K562 (cell line): ENCODE results near the gene ARMCX1.
A peak's percentile ranks its signal among the peaks of the same experiment; 100 is the strongest.

ENCODE experiments used
- EZH2 ChIP-seq: IDR thresholded peaks from 2 replicates; pipeline ENCODE4 v1.6.1; 2012; ENCODE audit warnings: low read depth, mild to moderate bottlenecking, inconsistent platforms, low read length, borderline replicate concordance
- GABPA ChIP-seq: fragments of 200-800 bp; sonication (Bioruptor generic); conservative IDR thresholded peaks from 2 replicates; pipeline ENCODE4 v1.6.1; 2016; ENCODE audit warnings: low read depth, missing genetic modification characterization, missing compliant biosample characterization
- GATA2 ChIP-seq: sonication (generic); formaldehyde crosslinking; IDR thresholded peaks from 2 replicates; pipeline ENCODE4 v1.4.0; 2020; ENCODE audit warnings: mild to moderate bottlenecking, missing genetic modification reagents
- SAP30 ChIP-seq: fragments of 200-600 bp; sonication (generic); IDR thresholded peaks from 2 replicates; pipeline ENCODE4 v1.6.1; 2012; ENCODE audit warnings: borderline replicate concordance, low read depth, mild to moderate bottlenecking, moderate library complexity, low read length, control low read depth, inconsistent platforms; ENCODE audit not compliant: insufficient read depth, poor library complexity, severe bottlenecking
- SRSF7 ChIP-seq: fragments of 200-400 bp; formaldehyde crosslinking; optimal IDR thresholded peaks from 2 replicates; pipeline ENCODE3; 2017; ENCODE audit warnings: mild to moderate bottlenecking, low read depth, low read length
- TBL1XR1 ChIP-seq, 2 experiments: IDR thresholded peaks; 2 replicates each; pipeline ENCODE4 v1.6.1; 2012; ENCODE audit warnings: improper control_type of control experiment in 2 of 2, low read length in 2 of 2, mild to moderate bottlenecking in 1 of 2
- XRCC5 ChIP-seq: fragments of 200-400 bp; formaldehyde crosslinking; IDR thresholded peaks from 2 replicates; pipeline ENCODE4 v1.6.1; 2017; ENCODE audit warnings: low read depth, mild to moderate bottlenecking, low read length
- ZNF507 ChIP-seq: conservative IDR thresholded peaks from 2 replicates; pipeline ENCODE4 v1.6.1; 2017; ENCODE audit warnings: missing genetic modification characterization, missing compliant biosample characterization
- ZSCAN29 ChIP-seq: fragments of 450-650 bp; IDR thresholded peaks from 2 replicates; pipeline ENCODE4 v1.6.1; 2017
- TF ChIP-seq, protein P1 (sequence below), 3 experiments: IDR thresholded peaks in 2 of 3; conservative IDR thresholded peaks in 1 of 3; 2 replicates each; pipeline ENCODE4 v1.5.1; 2011 to 2012; ENCODE audit warnings: low read length in 3 of 3, mild to moderate bottlenecking in 3 of 3, control low read depth in 2 of 3, improper control_type of control experiment in 1 of 3, inconsistent platforms in 1 of 3, low read depth in 1 of 3, mixed read lengths in 1 of 3, moderate library complexity in 1 of 3; ENCODE audit not compliant: insufficient read depth in 2 of 3
- TF ChIP-seq, protein P2 (sequence below): sonication (generic); formaldehyde crosslinking; IDR thresholded peaks from 2 replicates; pipeline ENCODE4 v1.8.1; 2023; ENCODE audit warnings: mild to moderate bottlenecking, missing genetic modification reagents
- TF ChIP-seq, protein P3 (sequence below): sonication (generic); formaldehyde crosslinking; IDR thresholded peaks from 2 replicates; pipeline ENCODE4 v1.8.1; 2023; ENCODE audit warnings: mild to moderate bottlenecking, missing genetic modification reagents, moderate library complexity
- TF ChIP-seq, protein P4 (sequence below): fragments of 450-650 bp; formaldehyde crosslinking; IDR thresholded peaks from 2 replicates; pipeline ENCODE4 v1.4.0; 2022; ENCODE audit warnings: missing genetic modification characterization

DNA sequence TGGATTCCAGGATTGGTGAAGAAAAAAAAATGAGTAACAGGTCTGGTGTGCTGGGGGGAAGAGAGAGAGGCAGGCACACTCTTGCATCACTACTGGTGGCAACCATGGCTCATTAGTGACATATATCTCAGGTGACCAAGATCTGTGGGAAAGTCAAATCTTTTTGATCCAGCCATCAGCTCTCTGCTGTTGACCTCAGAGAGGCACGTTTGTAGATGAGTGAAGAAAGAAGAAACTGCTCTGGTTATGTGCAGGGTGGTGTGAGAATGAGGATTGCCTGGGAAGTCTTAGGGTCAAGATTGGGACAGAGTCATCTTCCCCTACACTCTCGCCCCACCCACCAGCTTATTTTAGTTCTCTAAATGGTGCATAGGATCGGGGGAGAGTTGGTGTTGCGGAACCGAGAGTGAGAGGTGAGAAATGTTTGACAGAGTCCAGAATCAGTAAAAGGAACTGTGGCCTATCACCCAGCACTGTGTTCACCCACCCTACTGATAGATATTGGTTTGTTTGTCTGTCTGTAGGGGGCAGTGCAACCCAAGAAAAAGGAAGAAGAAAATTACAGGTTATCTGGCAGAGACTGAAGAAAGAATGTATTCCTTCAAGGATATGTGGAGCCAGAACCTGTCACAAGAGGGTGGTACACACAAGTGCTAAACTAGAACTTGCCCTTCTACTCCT, 45.5 kb downstream of the ARMCX1 start:
- TF ChIP-seq, protein P1, sequence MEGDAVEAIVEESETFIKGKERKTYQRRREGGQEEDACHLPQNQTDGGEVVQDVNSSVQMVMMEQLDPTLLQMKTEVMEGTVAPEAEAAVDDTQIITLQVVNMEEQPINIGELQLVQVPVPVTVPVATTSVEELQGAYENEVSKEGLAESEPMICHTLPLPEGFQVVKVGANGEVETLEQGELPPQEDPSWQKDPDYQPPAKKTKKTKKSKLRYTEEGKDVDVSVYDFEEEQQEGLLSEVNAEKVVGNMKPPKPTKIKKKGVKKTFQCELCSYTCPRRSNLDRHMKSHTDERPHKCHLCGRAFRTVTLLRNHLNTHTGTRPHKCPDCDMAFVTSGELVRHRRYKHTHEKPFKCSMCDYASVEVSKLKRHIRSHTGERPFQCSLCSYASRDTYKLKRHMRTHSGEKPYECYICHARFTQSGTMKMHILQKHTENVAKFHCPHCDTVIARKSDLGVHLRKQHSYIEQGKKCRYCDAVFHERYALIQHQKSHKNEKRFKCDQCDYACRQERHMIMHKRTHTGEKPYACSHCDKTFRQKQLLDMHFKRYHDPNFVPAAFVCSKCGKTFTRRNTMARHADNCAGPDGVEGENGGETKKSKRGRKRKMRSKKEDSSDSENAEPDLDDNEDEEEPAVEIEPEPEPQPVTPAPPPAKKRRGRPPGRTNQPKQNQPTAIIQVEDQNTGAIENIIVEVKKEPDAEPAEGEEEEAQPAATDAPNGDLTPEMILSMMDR (IDR thresholded peaks at IDR 0.05 in 2 of 3, conservative IDR thresholded peaks at IDR 0.05 in 1 of 3; ENCODE audit: insufficient read depth in 2 of 3, low read depth in 1 of 3, low read length in 3 of 3) = peak; percentile 47 to 77 (median 58); a peak in 5 of 6 replicates
- no peak for TF ChIP-seq SAP30
- TF ChIP-seq, protein P2, sequence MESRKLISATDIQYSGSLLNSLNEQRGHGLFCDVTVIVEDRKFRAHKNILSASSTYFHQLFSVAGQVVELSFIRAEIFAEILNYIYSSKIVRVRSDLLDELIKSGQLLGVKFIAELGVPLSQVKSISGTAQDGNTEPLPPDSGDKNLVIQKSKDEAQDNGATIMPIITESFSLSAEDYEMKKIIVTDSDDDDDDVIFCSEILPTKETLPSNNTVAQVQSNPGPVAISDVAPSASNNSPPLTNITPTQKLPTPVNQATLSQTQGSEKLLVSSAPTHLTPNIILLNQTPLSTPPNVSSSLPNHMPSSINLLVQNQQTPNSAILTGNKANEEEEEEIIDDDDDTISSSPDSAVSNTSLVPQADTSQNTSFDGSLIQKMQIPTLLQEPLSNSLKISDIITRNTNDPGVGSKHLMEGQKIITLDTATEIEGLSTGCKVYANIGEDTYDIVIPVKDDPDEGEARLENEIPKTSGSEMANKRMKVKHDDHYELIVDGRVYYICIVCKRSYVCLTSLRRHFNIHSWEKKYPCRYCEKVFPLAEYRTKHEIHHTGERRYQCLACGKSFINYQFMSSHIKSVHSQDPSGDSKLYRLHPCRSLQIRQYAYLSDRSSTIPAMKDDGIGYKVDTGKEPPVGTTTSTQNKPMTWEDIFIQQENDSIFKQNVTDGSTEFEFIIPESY = no peak
- TF ChIP-seq GABPA (tag) = no peak
- TF ChIP-seq ZNF507 (tag) = no peak
- no peak for TF ChIP-seq TBL1XR1 (IDR thresholded peaks at IDR 0.05; ENCODE audit: low read length in 2 of 2)
- TF ChIP-seq, protein P3, sequence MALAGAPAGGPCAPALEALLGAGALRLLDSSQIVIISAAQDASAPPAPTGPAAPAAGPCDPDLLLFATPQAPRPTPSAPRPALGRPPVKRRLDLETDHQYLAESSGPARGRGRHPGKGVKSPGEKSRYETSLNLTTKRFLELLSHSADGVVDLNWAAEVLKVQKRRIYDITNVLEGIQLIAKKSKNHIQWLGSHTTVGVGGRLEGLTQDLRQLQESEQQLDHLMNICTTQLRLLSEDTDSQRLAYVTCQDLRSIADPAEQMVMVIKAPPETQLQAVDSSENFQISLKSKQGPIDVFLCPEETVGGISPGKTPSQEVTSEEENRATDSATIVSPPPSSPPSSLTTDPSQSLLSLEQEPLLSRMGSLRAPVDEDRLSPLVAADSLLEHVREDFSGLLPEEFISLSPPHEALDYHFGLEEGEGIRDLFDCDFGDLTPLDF (CRISPR knock-in tag) = no peak
- TF ChIP-seq, protein P4, sequence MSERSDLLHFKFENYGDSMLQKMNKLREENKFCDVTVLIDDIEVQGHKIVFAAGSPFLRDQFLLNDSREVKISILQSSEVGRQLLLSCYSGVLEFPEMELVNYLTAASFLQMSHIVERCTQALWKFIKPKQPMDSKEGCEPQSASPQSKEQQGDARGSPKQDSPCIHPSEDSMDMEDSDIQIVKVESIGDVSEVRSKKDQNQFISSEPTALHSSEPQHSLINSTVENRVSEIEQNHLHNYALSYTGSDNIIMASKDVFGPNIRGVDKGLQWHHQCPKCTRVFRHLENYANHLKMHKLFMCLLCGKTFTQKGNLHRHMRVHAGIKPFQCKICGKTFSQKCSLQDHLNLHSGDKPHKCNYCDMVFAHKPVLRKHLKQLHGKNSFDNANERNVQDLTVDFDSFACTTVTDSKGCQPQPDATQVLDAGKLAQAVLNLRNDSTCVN (CRISPR knock-in tag) = no peak
- TF ChIP-seq GATA2 = no peak
- no peak for TF ChIP-seq ZSCAN29
- TF ChIP-seq EZH2 = no peak
- TF ChIP-seq XRCC5 = no peak
- TF ChIP-seq SRSF7 = no peak
